Upper lobe of right lung (tissue), 1 donor: ENCODE results near the gene ARPP19. TPM values are rescaled to one million over a fixed set of nuclear protein-coding genes. Genes with fewer than 3 reads are reported as not detected.
A peak's percentile ranks its signal among the peaks of the same experiment; 100 is the strongest.
"Not testable (repeated sequence)": the region's sequence is repeated elsewhere in the genome, so short reads cannot be mapped to it uniquely, and the experiment has no call there.

Experiments
- ATAC-seq: fragments of 200-7000 bp; cut with Tn5 transposase; one replicate; pipeline ENCODE4 v1.9.1; 2020; ENCODE audit warnings: mild to moderate bottlenecking, moderate library complexity
- DNase-seq: peaks from one replicate; pipeline ENCODE4 v3.0.0-alpha.2; 2020
- H3K27ac ChIP-seq: fragments of 200-600 bp; one replicate; pipeline ENCODE4 v1.8.0; 2022
- H3K27me3 ChIP-seq: fragments of 200-600 bp; one replicate; pipeline ENCODE4 v1.8.0; 2022; ENCODE audit warnings: mild to moderate bottlenecking
- H3K36me3 ChIP-seq: fragments of 200-600 bp; one replicate; pipeline ENCODE4 v1.8.0; 2022
- H3K4me1 ChIP-seq: fragments of 200-600 bp; one replicate; pipeline ENCODE4 v1.8.0; 2022
- H3K4me3 ChIP-seq: fragments of 200-600 bp; one replicate; pipeline ENCODE4 v1.8.0; 2022; ENCODE audit warnings: mild to moderate bottlenecking
- H3K9me3 ChIP-seq: fragments of 200-600 bp; one replicate; pipeline ENCODE4 v1.8.0; 2022
- intact Hi-C: fragments of 100-400 bp; cut with DNase I; formaldehyde crosslinking; loops from one replicate; pipeline ENCODE4 v1.11.0; 2022
- total RNA-seq: library from RNA; stranded (reverse); fragmentation: NEBNext Ultra II Directional; extraction: Animal tissue kit (Norgen Biotek cat#: 25700); gene quantifications from one replicate; pipeline ENCODE4 v1.2.1, GENCODE V29; 2021
- TF ChIP-seq, protein P1 (sequence below): fragments of 200-600 bp; IDR thresholded peaks from one replicate; pipeline ENCODE4 v1.8.0; 2022; ENCODE audit warnings: antibody characterized with exemption
- donor health status: DM: no; HTN: yes; CAD: no; lungs with severe emphysema.

ARPP19 gene
- total RNA-seq, 1 donor from 2014 or later = 156 TPM

DNA sequence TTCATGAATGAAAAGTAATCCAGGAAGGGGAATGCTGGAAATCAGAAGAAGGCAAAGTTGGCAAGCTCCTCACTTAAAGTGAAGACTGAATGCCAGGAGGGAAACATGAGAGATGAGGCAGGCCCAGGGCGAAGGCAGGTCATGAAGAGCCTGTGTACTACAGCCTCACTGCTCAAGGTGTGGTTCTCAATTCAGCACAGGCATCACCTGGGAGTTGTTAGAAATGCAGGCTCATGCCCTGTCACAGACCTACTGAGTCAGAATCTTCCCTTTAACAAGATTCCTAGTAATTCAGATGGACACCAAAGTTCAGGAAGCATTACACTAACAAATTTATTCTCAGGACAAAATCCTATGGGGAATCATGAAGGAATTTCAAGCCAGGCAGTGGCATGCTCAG lies 54.3 kb downstream of the ARPP19 start:
- Histone ChIP-seq H3K9me3 (no peaks in the 10 kb centered on the region), H3K4me1 (no peaks in the 10 kb centered on the region), H3K36me3 (no peaks in the 10 kb centered on the region), H3K4me3 (no peak overlapping the region), H3K27me3 (no peaks in the 10 kb centered on the region), H3K27ac (no peak overlapping the region)
- no peak for DNase-seq
- TF ChIP-seq, protein P1, sequence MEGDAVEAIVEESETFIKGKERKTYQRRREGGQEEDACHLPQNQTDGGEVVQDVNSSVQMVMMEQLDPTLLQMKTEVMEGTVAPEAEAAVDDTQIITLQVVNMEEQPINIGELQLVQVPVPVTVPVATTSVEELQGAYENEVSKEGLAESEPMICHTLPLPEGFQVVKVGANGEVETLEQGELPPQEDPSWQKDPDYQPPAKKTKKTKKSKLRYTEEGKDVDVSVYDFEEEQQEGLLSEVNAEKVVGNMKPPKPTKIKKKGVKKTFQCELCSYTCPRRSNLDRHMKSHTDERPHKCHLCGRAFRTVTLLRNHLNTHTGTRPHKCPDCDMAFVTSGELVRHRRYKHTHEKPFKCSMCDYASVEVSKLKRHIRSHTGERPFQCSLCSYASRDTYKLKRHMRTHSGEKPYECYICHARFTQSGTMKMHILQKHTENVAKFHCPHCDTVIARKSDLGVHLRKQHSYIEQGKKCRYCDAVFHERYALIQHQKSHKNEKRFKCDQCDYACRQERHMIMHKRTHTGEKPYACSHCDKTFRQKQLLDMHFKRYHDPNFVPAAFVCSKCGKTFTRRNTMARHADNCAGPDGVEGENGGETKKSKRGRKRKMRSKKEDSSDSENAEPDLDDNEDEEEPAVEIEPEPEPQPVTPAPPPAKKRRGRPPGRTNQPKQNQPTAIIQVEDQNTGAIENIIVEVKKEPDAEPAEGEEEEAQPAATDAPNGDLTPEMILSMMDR = no peak
- ATAC-seq = no peak
- intact Hi-C loops = no loop called here

DNA sequence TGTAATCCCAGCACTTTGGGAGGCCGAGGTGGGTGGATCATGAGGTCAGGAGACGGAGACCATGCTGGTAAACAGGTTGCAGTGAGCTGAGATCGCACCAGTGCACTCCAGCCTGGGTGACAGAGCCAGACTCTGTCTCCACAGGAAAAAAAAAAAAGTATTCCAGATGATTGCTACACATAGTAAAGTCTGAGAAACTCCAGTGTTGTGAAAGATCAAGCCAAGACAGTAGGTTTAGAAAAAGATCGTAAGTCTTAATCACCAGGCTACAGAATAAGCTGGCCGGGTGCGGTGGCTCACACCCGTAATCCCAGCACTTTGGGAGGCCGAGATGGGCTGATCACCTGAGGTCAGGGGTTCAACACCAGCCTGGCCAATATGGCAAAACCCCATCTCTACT lies 56.0 kb downstream of the ARPP19 start:
- ATAC-seq, H3K36me3 ChIP-seq, H3K27ac ChIP-seq, H3K4me1 ChIP-seq, H3K9me3 ChIP-seq, H3K27me3 ChIP-seq, H3K4me3 ChIP-seq, intact Hi-C loops, DNase-seq: not testable (repeated sequence)

DNA sequence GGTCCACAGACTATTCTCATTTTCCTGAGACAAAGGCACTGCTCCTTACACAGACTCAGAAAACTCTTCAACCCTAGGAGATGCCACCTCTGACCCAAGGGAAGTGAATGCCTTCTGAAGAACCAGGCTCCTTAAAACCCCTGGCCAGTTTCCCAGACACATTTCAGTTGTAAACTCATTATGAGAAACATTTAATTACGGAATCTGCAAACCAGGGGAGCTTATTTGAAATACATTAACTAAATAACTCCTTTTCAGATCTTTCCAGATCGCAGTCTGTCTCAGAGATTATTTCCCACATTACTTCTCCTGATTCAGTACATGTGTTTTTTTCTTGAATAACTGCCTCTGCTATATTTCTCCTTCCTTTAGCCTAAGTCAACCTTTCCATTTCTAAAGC lies 57.7 kb downstream of the ARPP19 start:
- ATAC-seq (no peak), DNase-seq (no peak)

DNA sequence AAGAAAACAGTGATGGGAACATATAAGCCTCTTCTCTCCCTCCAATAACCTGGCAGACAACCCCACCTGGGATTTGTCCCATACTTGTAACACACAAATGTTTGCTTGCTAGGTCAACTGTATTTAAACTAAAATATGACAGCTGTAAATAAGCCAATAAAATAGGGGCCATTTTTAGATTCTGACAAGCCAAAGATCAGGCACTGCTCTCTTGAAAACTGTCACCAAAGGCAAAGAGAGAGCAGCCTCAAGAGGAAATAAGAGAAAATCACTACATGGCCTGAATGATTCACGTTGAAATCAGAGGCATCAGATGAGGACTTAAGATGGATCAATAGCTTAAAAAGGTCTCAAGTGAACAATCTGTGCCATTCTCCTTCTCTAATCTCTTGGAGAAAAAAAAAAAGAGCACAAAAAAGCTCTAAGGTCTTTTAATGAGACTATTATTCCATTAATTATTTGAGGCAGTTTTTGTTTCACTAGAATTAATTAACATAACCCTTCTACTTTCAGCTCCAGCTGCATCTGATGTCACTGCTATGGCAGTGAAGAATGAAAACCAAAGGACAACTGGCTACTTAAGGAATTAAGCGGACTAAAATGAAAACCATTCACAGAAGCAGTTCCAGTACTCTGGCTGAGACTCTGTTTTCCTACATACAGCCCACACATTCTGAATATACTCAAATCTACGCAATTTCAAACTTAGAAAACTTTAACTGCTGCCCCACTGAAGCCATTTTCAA lies 59.2 kb downstream of the ARPP19 start:
- Histone ChIP-seq H3K4me1 (no peaks in the 10 kb centered on the region), H3K27ac (no peak overlapping the region), H3K9me3 (no peaks in the 10 kb centered on the region), H3K4me3 (no peak overlapping the region), H3K27me3 (no peaks in the 10 kb centered on the region), H3K36me3 (no peaks in the 10 kb centered on the region)
- TF ChIP-seq, protein P1 = no peak
- intact Hi-C loops = no loop called here
- no peak for ATAC-seq
- DNase-seq = no peak

More for the DNA sequence above, 57.7 kb downstream of the ARPP19 start:
- H3K36me3 ChIP-seq = no peaks in the 10 kb centered on the region
- H3K27me3 ChIP-seq = no peaks in the 10 kb centered on the region
- no peaks in the 10 kb centered on the region for H3K9me3 ChIP-seq
- TF ChIP-seq, protein P1 = no peak
- H3K4me3 ChIP-seq = no peak overlapping the region
- H3K27ac ChIP-seq = no peak overlapping the region
- H3K4me1 ChIP-seq = no peaks in the 10 kb centered on the region
- intact Hi-C loops = no loop called here

DNA sequence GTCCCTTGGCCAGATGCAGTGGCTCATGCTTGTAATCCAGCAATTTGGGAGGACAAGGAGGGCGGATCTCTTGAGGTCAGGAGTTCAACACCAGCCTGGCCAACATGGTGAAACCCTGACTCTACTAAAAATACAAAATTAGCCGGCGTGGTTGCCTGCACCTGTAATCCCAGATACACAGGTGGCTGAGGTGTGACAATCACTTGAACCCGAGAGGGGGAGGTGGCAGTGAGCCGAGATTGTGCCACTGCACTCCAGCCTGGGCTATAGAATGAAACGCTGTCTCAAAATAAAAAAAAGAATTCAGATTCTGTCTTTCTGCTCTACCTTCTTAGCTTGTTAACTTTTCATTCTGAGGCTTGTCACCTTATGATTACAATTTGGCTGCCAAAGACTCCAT lies 62.3 kb downstream of the ARPP19 start:
- no peak for DNase-seq
- Histone ChIP-seq H3K4me1 (no peaks in the 10 kb centered on the region), H3K27me3 (no peaks in the 10 kb centered on the region), H3K9me3 (no peaks in the 10 kb centered on the region), H3K4me3 (no peak overlapping the region), H3K36me3 (no peaks in the 10 kb centered on the region), H3K27ac (no peak overlapping the region)
- ATAC-seq = no peak
- intact Hi-C loops = no loop called here
- TF ChIP-seq, protein P1 = no peak

DNA sequence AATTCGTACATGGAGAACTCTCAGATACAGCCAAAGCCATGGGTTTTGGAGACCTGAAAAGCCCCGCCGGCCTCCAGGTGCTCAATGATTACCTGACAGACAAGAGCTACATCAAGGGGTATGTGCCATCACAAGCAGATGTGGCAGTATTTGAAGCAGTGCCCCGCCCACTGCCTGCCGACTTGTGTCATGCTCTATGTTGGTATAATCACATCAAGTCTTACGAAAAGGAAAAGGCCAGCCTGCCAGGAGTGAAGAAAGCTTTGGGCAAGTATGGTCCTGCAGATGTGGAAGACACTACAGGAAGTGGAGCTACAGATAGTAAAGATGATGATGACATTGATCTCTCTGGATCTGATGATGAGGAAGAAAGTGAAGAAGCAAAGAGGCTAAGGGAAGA lies 63.7 kb downstream of the ARPP19 start:
- intact Hi-C loops = no loop called here
- H3K27ac ChIP-seq = no peak overlapping the region
- no peaks in the 10 kb centered on the region for H3K27me3 ChIP-seq
- no peak overlapping the region for H3K4me3 ChIP-seq
- ATAC-seq = no peak
- no peaks in the 10 kb centered on the region for H3K9me3 ChIP-seq
- no peaks in the 10 kb centered on the region for H3K4me1 ChIP-seq
- DNase-seq = peak; percentile 68
- TF ChIP-seq, protein P1 = no peak
- H3K36me3 ChIP-seq = no peaks in the 10 kb centered on the region
